RWPE1 (cell line): Measurements from ENCODE around the gene PDYN.
A peak's percentile ranks its signal among the peaks of the same experiment; 100 is the strongest.

ENCODE experiments used
- CTCF ChIA-PET: fragments of 350-600 bp; sonication (Branson Sonifier 250); formaldehyde crosslinking; extraction: SDS; loops from one replicate; lab custom pipeline; 2021; lab: Yijun Ruan, JAX
- POLR2A ChIA-PET: fragments of 400-600 bp; formaldehyde crosslinking; extraction: SDS; loops from one replicate; lab custom pipeline; 2020; ENCODE audit warnings: antibody characterized with exemption; ENCODE audit not compliant: low non-redundant PET; lab: Yijun Ruan, JAX
- DNase-seq: peaks from one replicate; pipeline ENCODE4 v3.0.0; 2012; ENCODE audit warnings: low spot score
- H3K27ac ChIP-seq: fragments of 450-650 bp; 2 replicates; pipeline ENCODE4 v1.5.1; 2017
- TF ChIP-seq, protein P1 (sequence below): fragments of 450-650 bp; conservative IDR thresholded peaks from 2 replicates; pipeline ENCODE4 v1.5.1; 2017; ENCODE audit warnings: low read depth, mild to moderate bottlenecking

PDYN gene

DNA sequence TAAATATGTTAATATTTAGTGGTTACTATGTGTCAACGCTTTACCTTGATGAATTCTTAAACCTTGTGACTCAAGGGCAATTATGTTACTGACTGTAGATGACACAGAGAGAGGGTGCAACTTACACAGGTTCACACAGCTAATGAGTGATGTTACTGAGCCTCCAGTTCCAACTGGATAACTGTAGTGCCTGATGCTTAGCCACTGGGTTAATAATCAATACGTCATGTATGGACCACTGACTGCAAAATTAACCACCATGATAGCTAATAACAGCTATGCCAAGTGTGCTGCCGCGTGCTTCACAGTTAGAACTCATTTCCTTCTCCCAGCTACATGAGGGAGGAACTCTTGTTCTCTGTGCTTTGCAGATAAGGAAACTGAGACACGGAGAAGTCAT lies 53.3 kb downstream of the PDYN start:
- POLR2A ChIA-PET, result no interaction called here
- CTCF ChIA-PET, result interaction anchor here (0.5 kb wide), 1 partner anchor 67 kb away, joined by 3 read pairs; no protein-coding TSS in a partner anchor
- no peak for DNase-seq
- H3K27ac ChIP-seq, result peak overlapping the region; percentile 88
- TF ChIP-seq, protein P1, sequence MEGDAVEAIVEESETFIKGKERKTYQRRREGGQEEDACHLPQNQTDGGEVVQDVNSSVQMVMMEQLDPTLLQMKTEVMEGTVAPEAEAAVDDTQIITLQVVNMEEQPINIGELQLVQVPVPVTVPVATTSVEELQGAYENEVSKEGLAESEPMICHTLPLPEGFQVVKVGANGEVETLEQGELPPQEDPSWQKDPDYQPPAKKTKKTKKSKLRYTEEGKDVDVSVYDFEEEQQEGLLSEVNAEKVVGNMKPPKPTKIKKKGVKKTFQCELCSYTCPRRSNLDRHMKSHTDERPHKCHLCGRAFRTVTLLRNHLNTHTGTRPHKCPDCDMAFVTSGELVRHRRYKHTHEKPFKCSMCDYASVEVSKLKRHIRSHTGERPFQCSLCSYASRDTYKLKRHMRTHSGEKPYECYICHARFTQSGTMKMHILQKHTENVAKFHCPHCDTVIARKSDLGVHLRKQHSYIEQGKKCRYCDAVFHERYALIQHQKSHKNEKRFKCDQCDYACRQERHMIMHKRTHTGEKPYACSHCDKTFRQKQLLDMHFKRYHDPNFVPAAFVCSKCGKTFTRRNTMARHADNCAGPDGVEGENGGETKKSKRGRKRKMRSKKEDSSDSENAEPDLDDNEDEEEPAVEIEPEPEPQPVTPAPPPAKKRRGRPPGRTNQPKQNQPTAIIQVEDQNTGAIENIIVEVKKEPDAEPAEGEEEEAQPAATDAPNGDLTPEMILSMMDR, result no peak

- peak overlapping the region; percentile 43 for H3K27ac ChIP-seq
- POLR2A ChIA-PET, result no interaction called here
- CTCF ChIA-PET, result interaction anchor here (0.6 kb wide), 1 partner anchor 136 kb away, joined by 3 read pairs; no protein-coding TSS in a partner anchor
- no peak for DNase-seq
- TF ChIP-seq, protein P1, result no peak
Measured at GRCh38 chr20:1939270-1939595, 54.6 kb downstream of the PDYN start.

GRCh38 chr20:1938464-1939269 lies 55.2 kb downstream of the PDYN start:
- CTCF ChIA-PET, result no interaction called here
- peak overlapping the region; percentile 43 for H3K27ac ChIP-seq
- POLR2A ChIA-PET, result no interaction called here
- TF ChIP-seq, protein P1, result no peak
- DNase-seq, result no peak

- no peak for DNase-seq
- ChIA-PET CTCF (no interaction called here), POLR2A (no interaction called here)
- TF ChIP-seq, protein P1, result no peak
- peak overlapping the region; percentile 0; the same call in 1 of the 2 replicates for H3K27ac ChIP-seq
Measured at GRCh38 chr20:1937316-1937976, 56.4 kb downstream of the PDYN start.

- POLR2A ChIA-PET, result no interaction called here
- TF ChIP-seq, protein P1, result no peak
- CTCF ChIA-PET, result no interaction called here
- H3K27ac ChIP-seq, result peak overlapping the region; percentile 94
- DNase-seq, result no peak
Measured at GRCh38 chr20:1935696-1936366, 58.0 kb downstream of the PDYN start.
